ENCODE data around the gene FRA10AC1.
"Not testable (repeated sequence)": the region's sequence is repeated elsewhere in the genome, so short reads cannot be mapped to it uniquely, and the experiment has no call there.

The FRA10AC1 gene

GRCh38 chr10:93697207-93697606 lies 5.2 kb downstream of the FRA10AC1 start:
- Histone ChIP-seq H3K36me3 (no peaks in the 10 kb centered on the region; the same call in 1 of the 2 replicates), H3K4me1 (no peaks in the 10 kb centered on the region), H3K9me3 (no peaks in the 10 kb centered on the region), H3K4me3 (ENCODE audit: low read depth, low read length) (no peak overlapping the region), H3K27me3 (no peaks in the 10 kb centered on the region)
- TF ChIP-seq CTCF (IDR thresholded peaks at IDR 0.05; ENCODE audit: low read depth, low read length) = 0 out of 2 replicates have a peak, but pooled peaks have one; percentile 3
- no peak for DNase-seq

GRCh38 chr10:93696582-93696981 lies 5.8 kb downstream of the FRA10AC1 start:
- not testable (repeated sequence) for H3K36me3 ChIP-seq; H3K9me3 ChIP-seq; DNase-seq; H3K4me1 ChIP-seq; H3K4me3 ChIP-seq (ENCODE audit: low read depth, low read length); H3K27me3 ChIP-seq

GRCh38 chr10:93695740-93696139 lies 6.7 kb downstream of the FRA10AC1 start:
- no peak for DNase-seq
- TF ChIP-seq CTCF (IDR thresholded peaks at IDR 0.05; ENCODE audit: low read depth, low read length) = no peak
- no peak overlapping the region for H3K4me3 ChIP-seq (ENCODE audit: low read depth, low read length)
- H3K4me1 ChIP-seq = no peaks in the 10 kb centered on the region
- no peaks in the 10 kb centered on the region for H3K27me3 ChIP-seq
- H3K9me3 ChIP-seq = no peaks in the 10 kb centered on the region
- no peaks in the 10 kb centered on the region; the same call in none of the 2 replicates for H3K36me3 ChIP-seq

DNA sequence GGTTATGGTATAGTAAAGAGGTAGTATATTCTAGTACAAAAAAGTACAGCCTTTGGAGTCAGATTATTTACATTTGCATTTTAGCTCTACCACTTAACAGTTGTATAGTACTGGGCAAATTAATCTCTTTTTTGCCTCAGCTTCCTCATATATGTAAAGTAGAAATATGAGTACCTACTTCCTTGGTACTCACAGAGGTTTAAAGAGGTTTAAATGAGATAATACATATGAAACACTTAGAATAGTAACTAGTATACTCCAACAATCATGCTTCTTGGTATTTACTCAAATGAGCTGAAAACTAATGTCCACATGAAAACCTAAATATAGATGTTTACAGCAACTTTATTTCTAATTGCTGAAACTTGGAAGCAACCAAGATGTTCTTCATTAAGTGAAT lies 14.7 kb downstream of the FRA10AC1 start:
- Histone ChIP-seq H3K4me1 (no peaks in the 10 kb centered on the region), H3K36me3 (no peaks in the 10 kb centered on the region; the same call in 1 of the 2 replicates), H3K4me3 (ENCODE audit: low read depth, low read length) (no peak overlapping the region), H3K27me3 (no peaks in the 10 kb centered on the region), H3K9me3 (no peaks in the 10 kb centered on the region)
- no peak for DNase-seq
- TF ChIP-seq CTCF (IDR thresholded peaks at IDR 0.05; ENCODE audit: low read depth, low read length) = no peak

DNA sequence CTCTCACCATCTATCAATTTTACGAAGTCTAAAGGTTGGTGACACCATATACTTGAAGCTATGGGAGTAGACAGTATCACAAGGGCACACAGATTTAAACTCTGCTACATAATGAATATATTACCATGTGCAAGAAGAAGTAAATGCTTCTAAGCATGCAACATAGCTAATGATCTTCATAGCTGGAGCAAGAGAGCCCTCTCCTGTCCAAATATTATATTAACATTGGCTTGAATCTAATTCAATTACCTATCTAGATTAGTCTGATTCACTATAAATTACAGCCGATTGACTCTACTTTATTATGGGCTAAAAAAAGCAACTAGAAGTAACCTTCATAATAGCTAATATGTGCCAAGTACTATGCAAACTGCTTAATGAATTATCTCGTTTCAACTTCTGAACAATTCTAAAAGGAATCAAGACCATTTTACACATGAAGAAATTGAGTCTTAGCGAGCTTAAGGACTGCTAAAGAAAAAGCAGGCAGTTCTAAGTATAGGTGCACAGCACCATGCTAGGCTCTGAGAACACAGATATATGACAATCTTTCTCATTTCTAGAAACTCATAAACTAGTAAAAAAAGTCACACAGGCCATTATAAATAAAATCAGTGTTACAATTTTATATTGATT lies 21.9 kb downstream of the FRA10AC1 start:
- Histone ChIP-seq H3K4me1 (peaks cover 6% of the 10 kb centered on the region; the same call in 1 of the 2 replicates), H3K27me3 (no peaks in the 10 kb centered on the region), H3K4me3 (ENCODE audit: low read depth, low read length) (no peak overlapping the region), H3K36me3 (no peaks in the 10 kb centered on the region), H3K9me3 (no peaks in the 10 kb centered on the region)
- TF ChIP-seq CTCF (IDR thresholded peaks at IDR 0.05; ENCODE audit: low read depth, low read length) = peak; percentile 41
- DNase-seq = no peak

GRCh38 chr10:93678805-93679587 lies 23.4 kb downstream of the FRA10AC1 start:
- DNase-seq = no peak
- no peak for TF ChIP-seq CTCF (IDR thresholded peaks at IDR 0.05; ENCODE audit: low read depth, low read length)
- H3K9me3 ChIP-seq = no peaks in the 10 kb centered on the region
- H3K27me3 ChIP-seq = no peaks in the 10 kb centered on the region
- H3K4me3 ChIP-seq (ENCODE audit: low read depth, low read length) = no peak overlapping the region
- peaks cover 6% of the 10 kb centered on the region; the same call in 1 of the 2 replicates for H3K4me1 ChIP-seq
- no peaks in the 10 kb centered on the region for H3K36me3 ChIP-seq

Data from BE2C (cell line).